DMS 273 (cell line): Measurements from ENCODE around the gene CSAD.
"Not testable (repeated sequence)": the region's sequence is repeated elsewhere in the genome, so short reads cannot be mapped to it uniquely, and the experiment has no call there.

Experiments used
- DNase-seq: peaks from one replicate; lab custom pipeline; 2025; ENCODE audit not compliant: unreplicated experiment; lab: John Stamatoyannopoulos, UW

Gene CSAD

DNA sequence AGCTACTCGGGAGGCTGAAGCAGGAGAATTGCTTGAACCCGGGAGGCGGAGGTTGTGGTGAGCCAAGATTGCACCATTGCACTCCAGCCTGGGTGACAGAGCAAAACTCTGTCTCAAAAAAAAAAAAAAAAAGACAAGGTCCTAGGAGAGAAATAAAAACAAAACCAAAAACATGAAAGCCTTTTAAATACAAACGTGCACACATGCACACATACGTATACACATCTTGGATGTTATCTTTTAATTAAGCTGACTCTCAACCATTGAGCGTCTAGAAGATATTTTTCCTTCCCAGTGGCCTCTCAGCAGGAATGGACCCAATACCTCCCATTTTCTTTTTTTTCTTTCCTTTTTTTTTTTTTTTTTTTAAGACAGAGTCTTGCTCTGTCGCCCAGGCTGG is 68.3 kb downstream of the CSAD start:
- not testable (repeated sequence) for DNase-seq
